ENCODE measurements around the gene GMFB. TPM values are rescaled to one million over a fixed set of nuclear protein-coding genes. Genes with fewer than 3 reads are reported as not detected.
A peak's percentile ranks its signal among the peaks of the same experiment; 100 is the strongest.

The GMFB gene
- 10 to 100 TPM; 29.9 to 34.4 TPM for total RNA-seq

DNA sequence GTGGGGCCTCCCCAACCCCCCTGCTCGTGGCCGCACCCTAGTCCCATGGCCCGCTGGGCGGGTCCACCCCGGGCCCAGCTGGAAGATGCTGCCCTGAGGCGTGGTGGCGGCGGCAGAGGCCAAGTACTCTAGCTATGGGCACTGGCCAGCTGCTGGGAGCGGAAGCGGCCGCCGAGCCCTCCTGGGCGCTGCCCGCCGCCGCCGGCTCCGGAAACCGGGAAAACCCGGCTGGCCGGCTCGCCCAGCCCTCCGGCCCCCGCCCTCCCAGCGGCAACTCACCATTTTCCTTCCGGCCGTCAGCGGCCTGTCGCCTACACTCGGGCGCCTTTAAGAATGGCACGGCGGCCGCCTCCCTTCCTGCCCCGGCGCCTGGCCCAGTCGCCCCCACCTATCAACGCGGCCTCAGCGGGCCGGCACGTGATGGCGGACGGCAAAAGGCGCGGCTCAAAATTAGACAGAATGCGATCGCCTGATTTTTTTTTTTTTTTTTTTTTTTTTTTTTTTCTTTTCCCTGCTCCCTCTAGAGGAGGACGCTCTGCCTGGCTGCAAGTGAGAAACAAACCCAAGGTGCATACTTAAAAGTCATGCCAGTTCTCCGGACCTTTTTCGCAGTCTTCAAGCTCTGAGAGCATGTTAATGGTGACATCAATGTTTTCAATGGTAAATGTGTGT lies at the start of gene GMFB:
Gene GMFB, minus strand, starts transcription at position 335 of the 672 bp plus-strand sequence. Its CDS starts 53 bp downstream, at position 282.
- Mint-ChIP-seq H3K4me3 (peak within 1 kb of the TSS; percentile 83 to 87), H3K4me1 (ENCODE audit: low read depth) (peaks cover 57% of the 10 kb centered on the region), H3K36me3 (ENCODE audit: insufficient read depth in 2 of 2) (peaks cover 1 to 7% of the 10 kb centered on the region in 2 donors), H3K27me3 (ENCODE audit: low read depth) (no peaks in the 10 kb centered on the region), H3K27ac (peak within 1 kb of the TSS; percentile 92), H3K9me3 (no peaks in the 10 kb centered on the region)
- DNase-seq (peak; percentile 88 to 89), ATAC-seq (replicated peaks in 1 of 2) (peak; percentile 96 to 97)

- ATAC-seq (replicated peaks in 1 of 2) (no peak), DNase-seq (no peak)
- no peak overlapping the region for H3K4me3 Mint-ChIP-seq
- H3K36me3 Mint-ChIP-seq (ENCODE audit: insufficient read depth in 2 of 2), result peaks cover 0 to 3% of the 10 kb centered on the region in 2 donors
- H3K9me3 Mint-ChIP-seq, result no peaks in the 10 kb centered on the region
- H3K4me1 Mint-ChIP-seq (ENCODE audit: low read depth), result no peaks in the 10 kb centered on the region
- no peaks in the 10 kb centered on the region for H3K27me3 Mint-ChIP-seq (ENCODE audit: low read depth)
- H3K27ac Mint-ChIP-seq, result no peak overlapping the region
Observed at GRCh38 chr14:54538055-54538454, 49.3 kb upstream of the GMFB start.

DNA sequence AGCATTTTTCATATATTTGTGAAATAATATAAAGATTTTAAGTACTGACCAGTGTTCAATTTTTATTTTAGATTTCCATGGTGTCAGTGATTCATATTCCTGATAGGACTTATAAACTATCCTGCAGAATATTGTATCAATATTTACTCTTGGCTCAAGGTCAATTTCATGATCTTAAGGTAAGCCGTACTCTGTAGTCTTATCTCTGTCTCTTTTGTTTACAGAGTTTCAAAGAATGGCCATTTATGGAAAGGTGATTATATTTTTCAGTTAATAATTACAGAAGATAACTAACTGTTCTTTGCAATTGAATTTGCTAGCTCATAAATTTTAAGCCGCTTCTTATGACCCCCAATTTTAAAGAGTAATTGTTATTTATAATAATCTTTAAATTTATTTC lies 48.9 kb upstream of the GMFB start:
- peaks cover 3% of the 10 kb centered on the region for H3K4me1 Mint-ChIP-seq (ENCODE audit: low read depth)
- H3K27me3 Mint-ChIP-seq (ENCODE audit: low read depth), result no peaks in the 10 kb centered on the region
- DNase-seq (no peak), ATAC-seq (replicated peaks in 1 of 2) (no peak)
- no peak overlapping the region for H3K4me3 Mint-ChIP-seq
- no peaks in the 10 kb centered on the region for H3K9me3 Mint-ChIP-seq
- no peak overlapping the region for H3K27ac Mint-ChIP-seq
- peaks cover 0 to 3% of the 10 kb centered on the region in 2 donors for H3K36me3 Mint-ChIP-seq (ENCODE audit: insufficient read depth in 2 of 2)

GRCh38 chr14:54535646-54536045 lies 46.9 kb upstream of the GMFB start:
- Mint-ChIP-seq H3K4me1 (ENCODE audit: low read depth) (peaks cover 4% of the 10 kb centered on the region), H3K27me3 (ENCODE audit: low read depth) (no peaks in the 10 kb centered on the region), H3K9me3 (no peaks in the 10 kb centered on the region), H3K27ac (no peak overlapping the region), H3K4me3 (no peak overlapping the region), H3K36me3 (ENCODE audit: insufficient read depth in 2 of 2) (peaks cover 0 to 3% of the 10 kb centered on the region in 2 donors)
- ATAC-seq (replicated peaks in 1 of 2) (no peak), DNase-seq (no peak)

DNA sequence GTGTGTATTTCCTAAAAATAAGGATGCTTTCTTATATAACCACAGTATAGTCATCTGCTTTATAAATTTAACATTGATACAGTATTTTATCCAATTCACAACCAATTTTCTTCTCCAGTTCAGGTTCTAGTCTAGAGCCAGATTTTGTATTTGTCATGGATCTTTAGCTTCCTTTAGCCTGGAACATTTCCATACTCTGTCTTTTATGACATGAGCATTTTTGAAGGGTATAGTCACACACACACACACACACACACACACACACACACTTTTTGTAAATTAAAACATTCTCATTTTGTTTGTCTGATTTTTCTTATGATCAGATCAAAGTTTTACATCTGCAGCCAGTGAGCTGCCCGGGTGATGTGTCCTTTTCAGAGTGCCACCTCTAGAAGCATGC lies 46.3 kb upstream of the GMFB start:
- DNase-seq (no peak), ATAC-seq (replicated peaks in 1 of 2) (no peak)
- H3K36me3 Mint-ChIP-seq (ENCODE audit: insufficient read depth in 2 of 2), result peaks cover 0 to 3% of the 10 kb centered on the region in 2 donors
- peaks cover 4% of the 10 kb centered on the region for H3K4me1 Mint-ChIP-seq (ENCODE audit: low read depth)
- H3K4me3 Mint-ChIP-seq, result no peak overlapping the region
- H3K27ac Mint-ChIP-seq, result no peak overlapping the region
- H3K27me3 Mint-ChIP-seq (ENCODE audit: low read depth), result no peaks in the 10 kb centered on the region
- H3K9me3 Mint-ChIP-seq, result no peaks in the 10 kb centered on the region

DNA sequence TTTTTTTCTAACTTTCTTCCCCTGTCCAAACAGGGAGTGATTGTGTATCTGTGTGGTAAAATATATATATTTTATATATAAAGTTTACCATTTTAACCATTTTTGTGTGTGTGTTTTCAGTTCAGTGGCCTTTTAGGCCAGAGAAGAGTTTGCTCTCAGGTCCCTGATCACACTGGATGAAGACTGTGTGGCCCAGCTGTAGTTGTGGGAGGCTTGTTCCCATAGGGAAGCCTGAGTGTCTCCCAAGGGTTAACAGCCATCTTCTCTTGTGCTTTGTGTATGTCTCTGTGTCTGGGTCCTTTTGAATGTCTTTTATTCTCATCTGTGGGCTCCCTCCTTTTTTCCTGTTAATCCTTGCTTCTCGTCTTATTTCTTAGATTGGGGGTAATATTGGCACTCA lies 44.3 kb upstream of the GMFB start:
- ATAC-seq (replicated peaks in 1 of 2) (no peak), DNase-seq (no peak)
- H3K4me3 Mint-ChIP-seq, result no peak overlapping the region
- H3K4me1 Mint-ChIP-seq (ENCODE audit: low read depth), result peaks cover 4% of the 10 kb centered on the region
- peaks cover 0 to 3% of the 10 kb centered on the region in 2 donors for H3K36me3 Mint-ChIP-seq (ENCODE audit: insufficient read depth in 2 of 2)
- no peaks in the 10 kb centered on the region for H3K27me3 Mint-ChIP-seq (ENCODE audit: low read depth)
- no peaks in the 10 kb centered on the region for H3K9me3 Mint-ChIP-seq
- no peak overlapping the region for H3K27ac Mint-ChIP-seq

DNA sequence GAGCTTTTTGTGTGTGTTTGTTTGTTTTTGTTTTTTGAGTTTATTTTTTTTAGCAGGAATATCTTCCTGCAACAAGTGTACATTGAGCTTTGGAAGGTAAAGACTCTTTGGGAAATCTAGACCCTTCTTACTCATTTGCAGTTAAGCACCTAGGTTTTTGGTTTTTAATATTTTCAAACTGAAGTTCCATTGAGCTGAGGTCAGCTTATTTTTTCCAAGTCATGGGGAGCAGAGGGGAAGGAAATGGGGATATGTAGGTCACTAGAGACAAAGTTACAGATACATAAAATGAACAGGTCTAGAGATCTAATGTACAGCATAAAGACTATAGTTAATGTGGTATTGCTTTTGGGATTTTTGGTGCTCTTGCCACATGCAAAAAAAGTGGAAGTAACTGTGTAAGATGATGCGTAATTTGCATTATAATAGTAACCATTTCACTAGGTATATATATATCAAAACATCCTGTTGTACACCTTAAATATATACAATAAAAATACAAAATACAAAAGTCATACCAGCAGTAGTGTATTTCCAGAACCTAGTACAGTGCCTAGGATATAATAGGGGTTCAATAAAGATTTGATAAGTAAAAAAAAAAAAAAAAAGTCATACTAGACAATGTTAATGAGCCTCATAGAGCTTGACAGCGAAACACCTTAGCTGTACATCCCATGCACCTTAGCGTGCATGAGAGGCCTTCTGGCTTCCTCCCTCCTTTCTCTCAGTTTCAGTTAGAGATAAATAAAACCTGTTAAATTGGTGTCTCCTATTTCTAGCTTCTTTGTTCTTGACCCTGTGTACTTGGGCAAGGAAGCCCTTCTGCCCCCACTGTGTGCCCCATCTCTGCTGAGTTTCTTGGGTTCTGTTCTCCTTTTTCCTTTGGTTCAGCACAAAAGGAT lies 43.6 kb upstream of the GMFB start:
- Mint-ChIP-seq H3K27me3 (ENCODE audit: low read depth) (no peaks in the 10 kb centered on the region), H3K4me1 (ENCODE audit: low read depth) (peaks cover 4% of the 10 kb centered on the region), H3K9me3 (no peaks in the 10 kb centered on the region), H3K36me3 (ENCODE audit: insufficient read depth in 2 of 2) (peaks cover 0 to 3% of the 10 kb centered on the region in 2 donors), H3K27ac (no peak overlapping the region), H3K4me3 (no peak overlapping the region)
- DNase-seq (no peak), ATAC-seq (replicated peaks in 1 of 2) (no peak)

- Mint-ChIP-seq H3K9me3 (no peaks in the 10 kb centered on the region), H3K36me3 (ENCODE audit: insufficient read depth in 2 of 2) (no peaks in the 10 kb centered on the region), H3K4me3 (no peak overlapping the region), H3K4me1 (ENCODE audit: low read depth) (peaks cover 4% of the 10 kb centered on the region), H3K27ac (no peak overlapping the region), H3K27me3 (ENCODE audit: low read depth) (no peaks in the 10 kb centered on the region)
- no peak for DNase-seq
- no peak for ATAC-seq (replicated peaks in 1 of 2)
Observed at GRCh38 chr14:54529811-54530210, 41.0 kb upstream of the GMFB start.

DNA sequence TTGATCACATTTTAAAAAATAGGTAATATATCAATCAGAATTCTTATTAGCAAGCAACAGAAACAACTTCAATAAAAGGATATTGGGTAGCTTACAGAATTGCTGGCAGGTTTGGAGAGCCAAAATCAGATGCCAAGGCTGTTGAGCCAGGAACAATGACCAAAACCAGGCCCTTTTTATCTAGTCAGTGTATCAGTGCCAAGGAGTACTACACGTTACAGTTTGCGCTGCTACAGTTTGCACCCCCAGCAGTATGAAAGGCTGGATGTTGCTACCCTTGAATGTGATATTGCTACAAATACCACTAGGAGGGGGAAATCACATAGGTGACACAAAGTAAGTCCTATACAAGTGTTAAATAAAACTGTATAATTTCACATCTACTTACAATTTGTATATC lies 40.2 kb upstream of the GMFB start:
- Mint-ChIP-seq H3K27me3 (ENCODE audit: low read depth) (no peaks in the 10 kb centered on the region), H3K4me3 (no peak overlapping the region), H3K27ac (no peak overlapping the region), H3K4me1 (ENCODE audit: low read depth) (peaks cover 4% of the 10 kb centered on the region), H3K9me3 (no peaks in the 10 kb centered on the region), H3K36me3 (ENCODE audit: insufficient read depth in 2 of 2) (no peaks in the 10 kb centered on the region)
- ATAC-seq (replicated peaks in 1 of 2) (no peak), DNase-seq (no peak)

GRCh38 chr14:54524410-54524809 lies 35.6 kb upstream of the GMFB start:
- Mint-ChIP-seq H3K9me3 (no peaks in the 10 kb centered on the region), H3K27me3 (ENCODE audit: low read depth) (no peaks in the 10 kb centered on the region), H3K4me1 (ENCODE audit: low read depth) (no peaks in the 10 kb centered on the region), H3K27ac (no peak overlapping the region), H3K4me3 (no peak overlapping the region), H3K36me3 (ENCODE audit: insufficient read depth in 2 of 2) (peaks cover 0 to 8% of the 10 kb centered on the region in 2 donors)
- no peak for ATAC-seq (replicated peaks in 1 of 2)
- no peak for DNase-seq

DNA sequence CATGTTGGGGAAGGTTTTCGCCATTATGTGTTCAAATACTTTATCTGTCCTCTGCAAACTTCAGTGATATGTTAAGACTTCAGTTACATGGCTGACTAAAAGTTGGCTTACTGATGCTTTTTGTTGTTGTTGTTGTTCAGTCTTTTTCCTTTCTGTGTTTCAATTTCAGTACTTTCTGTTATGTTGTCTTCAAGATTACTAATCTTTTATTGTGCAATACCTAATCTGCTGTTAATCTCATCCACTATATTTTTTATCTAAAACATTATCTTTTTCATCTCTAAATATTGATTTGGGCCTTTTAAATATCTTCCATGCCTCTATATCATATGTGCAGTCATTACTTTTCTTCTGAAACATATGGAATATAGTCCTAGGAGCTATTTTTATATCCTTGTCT lies 27.9 kb upstream of the GMFB start:
- ATAC-seq (replicated peaks in 1 of 2) (no peak), DNase-seq (no peak)
- Mint-ChIP-seq H3K4me3 (no peak overlapping the region), H3K27ac (no peak overlapping the region), H3K9me3 (peaks cover 0 to 6% of the 10 kb centered on the region in 2 donors), H3K36me3 (ENCODE audit: insufficient read depth in 2 of 2) (peaks cover 9 to 25% of the 10 kb centered on the region in 2 donors), H3K4me1 (ENCODE audit: low read depth) (peaks cover 8% of the 10 kb centered on the region), H3K27me3 (ENCODE audit: low read depth) (no peaks in the 10 kb centered on the region)

DNA sequence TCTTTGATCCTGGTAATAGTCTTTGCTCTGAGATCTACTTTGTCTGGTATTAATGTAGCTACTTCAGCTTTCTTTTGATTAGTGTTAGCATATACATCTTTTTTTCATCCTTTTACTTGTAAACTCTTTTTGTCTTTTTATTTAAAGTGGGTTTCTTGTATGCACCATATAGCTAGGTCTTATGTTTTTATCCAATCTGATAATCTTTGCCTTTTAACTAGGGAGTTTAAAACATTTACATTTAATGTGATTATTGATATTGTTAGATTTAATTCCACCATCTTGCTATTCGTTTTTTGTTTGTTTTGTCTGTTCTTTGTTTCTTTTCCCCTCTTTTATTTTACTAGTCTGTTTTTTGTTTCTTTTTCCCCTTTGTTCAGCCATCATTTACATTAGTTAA lies 26.9 kb upstream of the GMFB start:
- DNase-seq (no peak), ATAC-seq (replicated peaks in 1 of 2) (no peak)
- H3K36me3 Mint-ChIP-seq (ENCODE audit: insufficient read depth in 2 of 2), result peaks cover 9 to 24% of the 10 kb centered on the region in 2 donors
- H3K4me1 Mint-ChIP-seq (ENCODE audit: low read depth), result peaks cover 17% of the 10 kb centered on the region
- H3K27ac Mint-ChIP-seq, result no peak overlapping the region
- no peak overlapping the region for H3K4me3 Mint-ChIP-seq
- H3K9me3 Mint-ChIP-seq, result peaks cover 0 to 6% of the 10 kb centered on the region in 2 donors
- no peaks in the 10 kb centered on the region for H3K27me3 Mint-ChIP-seq (ENCODE audit: low read depth)

DNA sequence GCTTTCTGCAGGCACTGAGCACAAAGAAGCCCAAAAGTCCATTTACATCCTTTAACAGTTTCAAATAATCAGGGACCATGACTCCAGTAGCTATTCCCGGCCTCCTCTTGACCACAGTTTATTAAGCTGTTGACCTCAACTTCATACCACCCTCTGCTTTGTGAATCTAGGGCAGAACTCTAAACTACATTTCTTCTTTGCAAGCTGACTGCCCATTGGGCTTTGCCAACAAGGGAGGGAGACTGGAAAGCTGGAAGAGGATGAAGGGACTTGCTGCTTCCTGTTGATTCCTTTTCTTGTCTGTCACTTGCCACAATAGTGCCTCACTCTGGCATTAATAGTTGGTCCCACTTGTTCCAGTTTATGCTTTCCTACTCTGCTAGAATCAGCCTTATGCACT lies 23.6 kb upstream of the GMFB start:
- Mint-ChIP-seq H3K27ac (no peak overlapping the region), H3K4me1 (ENCODE audit: low read depth) (peaks cover 30% of the 10 kb centered on the region), H3K9me3 (peaks cover 0 to 6% of the 10 kb centered on the region in 2 donors), H3K36me3 (ENCODE audit: insufficient read depth in 2 of 2) (peaks cover 7 to 15% of the 10 kb centered on the region in 2 donors), H3K4me3 (no peak overlapping the region), H3K27me3 (ENCODE audit: low read depth) (no peaks in the 10 kb centered on the region)
- DNase-seq (no peak), ATAC-seq (replicated peaks in 1 of 2) (no peak)
